CD4-positive, CD25-positive, alpha-beta regulatory T cell (primary cell): ENCODE data around the gene PTPRN2. TPM values are rescaled to one million over a fixed set of nuclear protein-coding genes. Genes with fewer than 3 reads are reported as not detected.
"Not testable (repeated sequence)": the region's sequence is repeated elsewhere in the genome, so short reads cannot be mapped to it uniquely, and the experiment has no call there.

Experiments
- ATAC-seq, 2 donors: fragments of 150-1000 bp; cut with Tn5 transposase; one replicate each; pipeline ENCODE4 v1.10.0; 2021; ENCODE audit warnings: low read depth in 2 of 2, moderate number of reproducible peaks in 2 of 2, moderate library complexity in 1 of 2
- DNase-seq, 3 donors: peaks; one replicate each; pipeline versions ENCODE4 v3.0.0 to v3.0.0-alpha.2; 2012 to 2022; ENCODE audit warnings: mixed read lengths in 1 of 3
- H3K27ac ChIP-seq: one replicate; pipeline ENCODE4 v1.7.0; 2013; ENCODE audit warnings: mild to moderate bottlenecking, low read length; ENCODE audit not compliant: insufficient read depth, poor library complexity, severe bottlenecking
- H3K27me3 ChIP-seq: one replicate; pipeline ENCODE4 v1.7.0; 2013; ENCODE audit warnings: low read length; ENCODE audit not compliant: control insufficient read depth, insufficient read depth
- H3K36me3 ChIP-seq: one replicate; pipeline ENCODE4 v1.7.0; 2013; ENCODE audit warnings: mild to moderate bottlenecking, low read length, moderate library complexity; ENCODE audit not compliant: control insufficient read depth, insufficient read depth
- H3K4me1 ChIP-seq: 2 replicates; pipeline ENCODE4 v1.7.0; 2013; ENCODE audit warnings: mild to moderate bottlenecking, low read length; ENCODE audit not compliant: insufficient read depth, control insufficient read depth, poor library complexity, severe bottlenecking
- H3K4me3 ChIP-seq: one replicate; pipeline ENCODE4 v1.7.0; 2013; ENCODE audit warnings: low read depth, mild to moderate bottlenecking, low read length, moderate library complexity
- H3K9me3 ChIP-seq, 2 experiments: 1 replicate in 1 of 2; 2 replicates in 1 of 2; pipeline ENCODE4 v1.7.0; 2013; ENCODE audit warnings: low read length in 2 of 2, mild to moderate bottlenecking in 1 of 2, moderate library complexity in 1 of 2; ENCODE audit not compliant: control insufficient read depth in 2 of 2
- H3K27ac Mint-ChIP-seq, 3 donors: one replicate each; pipeline ENCODE4 v1.8.0; 2020 to 2022; ENCODE audit warnings: mild to moderate bottlenecking in 3 of 3, mixed read lengths in 3 of 3, moderate library complexity in 2 of 3
- H3K27me3 Mint-ChIP-seq: one replicate; pipeline ENCODE4 v1.8.0; 2022; ENCODE audit warnings: mild to moderate bottlenecking, mixed read lengths
- H3K36me3 Mint-ChIP-seq: one replicate; pipeline ENCODE4 v1.8.0; 2020; ENCODE audit warnings: mixed read lengths
- H3K4me1 Mint-ChIP-seq, 4 donors: one replicate each; pipeline ENCODE4 v1.8.0; 2020 to 2022; ENCODE audit warnings: mixed read lengths in 4 of 4, mild to moderate bottlenecking in 1 of 4
- H3K4me3 Mint-ChIP-seq, 4 donors: one replicate each; pipeline ENCODE4 v1.8.0; 2020 to 2022; ENCODE audit warnings: mild to moderate bottlenecking in 4 of 4, mixed read lengths in 4 of 4, moderate library complexity in 3 of 4
- H3K9me3 Mint-ChIP-seq, 7 donors: one replicate each; pipeline ENCODE4 v1.8.0; 2020 to 2022; ENCODE audit warnings: mixed read lengths in 7 of 7, mild to moderate bottlenecking in 3 of 7, moderate library complexity in 2 of 7
- polyA plus RNA-seq, 4 donors: library from polyadenylated mRNA; unstranded; fragments of 300-500 nt; fragmentation: Illumina TruSeq; gene quantifications; one replicate each; pipeline ENCODE4 v1.2.3, GENCODE V29; 2021
- total RNA-seq: library from RNA; stranded (reverse); gene quantifications from one replicate; pipeline ENCODE4 v1.2.3, GENCODE V29; 2022

The PTPRN2 gene
- total and polyA plus RNA-seq, 5 donors from 2014 or later, result 1.6 to 4.7 (median 2.7) TPM

DNA sequence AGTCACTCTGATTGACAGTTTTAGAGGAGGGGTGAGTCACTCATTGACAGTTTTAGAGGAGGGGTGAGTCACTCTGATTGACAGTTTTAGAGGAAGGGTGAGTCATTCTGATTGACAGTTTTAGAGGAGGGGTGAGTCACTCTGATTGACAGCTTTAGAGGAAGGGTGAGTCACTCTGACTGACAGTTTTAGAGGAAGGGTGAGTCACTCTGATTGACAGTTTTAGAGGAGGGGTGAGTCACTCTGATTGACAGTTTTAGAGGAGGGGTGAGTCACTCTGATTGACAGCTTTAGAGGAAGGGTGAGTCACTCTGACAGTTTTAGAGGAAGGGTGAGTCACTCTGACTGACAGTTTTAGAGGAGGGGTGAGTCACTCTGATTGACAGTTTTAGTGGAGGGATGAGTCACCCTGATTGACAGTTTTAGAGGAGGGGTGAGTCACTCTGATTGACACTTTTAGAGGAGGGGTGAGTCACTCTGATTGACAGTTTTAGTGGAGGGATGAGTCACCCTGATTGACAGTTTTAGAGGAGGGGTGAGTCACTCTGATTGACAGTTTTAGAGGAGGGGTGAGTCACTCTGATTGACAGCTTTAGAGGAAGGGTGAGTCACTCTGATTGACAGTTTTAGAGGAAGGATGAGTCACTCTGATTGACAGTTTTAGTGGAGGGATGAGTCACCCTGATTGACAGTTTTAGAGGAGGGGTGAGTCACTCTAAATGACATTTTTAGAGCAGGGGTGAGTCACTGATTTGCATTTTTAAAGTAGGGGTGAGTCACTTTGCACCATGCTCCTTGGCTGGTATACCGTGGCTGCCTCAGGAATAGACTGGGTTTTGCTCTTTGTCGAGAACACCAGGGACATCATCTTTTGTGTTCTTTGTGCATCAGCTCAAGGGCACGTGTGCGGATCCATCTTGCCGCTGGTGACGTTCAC, 654.1 kb downstream of the PTPRN2 start:
- peaks cover 3 to 11% (median 7%) of the 10 kb centered on the region in 7 donors for H3K9me3 Mint-ChIP-seq
- not testable (repeated sequence) for H3K27me3 ChIP-seq, H3K4me3 ChIP-seq, DNase-seq, H3K27ac Mint-ChIP-seq, H3K4me1 ChIP-seq, H3K27me3 Mint-ChIP-seq, ATAC-seq, H3K36me3 Mint-ChIP-seq, H3K9me3 ChIP-seq, H3K36me3 ChIP-seq, H3K4me1 Mint-ChIP-seq, H3K4me3 Mint-ChIP-seq, H3K27ac ChIP-seq

DNA sequence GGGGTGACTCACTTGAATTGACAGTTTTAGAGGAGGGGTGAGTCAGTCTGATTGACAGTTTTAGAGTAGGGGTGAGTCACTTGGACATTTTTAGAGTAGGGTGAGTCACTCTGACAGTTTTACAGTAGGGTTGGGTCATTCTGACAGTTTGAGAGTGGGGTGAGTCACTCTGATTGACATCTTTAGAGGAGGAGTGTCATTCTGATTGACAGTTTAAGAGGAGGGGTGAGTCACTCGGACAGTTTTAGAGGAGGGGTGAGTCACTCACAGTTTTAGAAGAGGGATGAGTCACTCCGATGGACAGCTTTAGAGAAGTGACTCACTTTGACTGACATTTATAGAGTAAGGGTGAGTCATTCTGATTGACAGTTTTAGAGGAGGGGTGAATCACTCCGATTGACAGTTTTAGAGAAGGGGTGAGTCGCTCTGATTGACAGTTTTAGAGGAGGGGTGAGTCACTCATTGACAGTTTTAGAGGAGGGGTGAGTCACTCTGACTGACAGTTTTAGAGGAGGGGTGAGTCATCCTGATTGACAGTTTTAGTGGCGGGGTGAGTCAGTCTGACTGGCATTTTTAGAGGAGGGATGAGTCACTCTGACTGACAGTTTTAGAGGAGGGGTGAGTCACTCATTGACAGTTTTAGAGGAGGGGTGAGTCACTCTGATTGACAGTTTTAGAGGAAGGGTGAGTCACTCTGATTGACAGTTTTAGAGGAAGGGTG, 655.0 kb downstream of the PTPRN2 start:
- Mint-ChIP-seq H3K27me3 (no peaks in the 10 kb centered on the region), H3K36me3 (no peaks in the 10 kb centered on the region), H3K9me3 (peaks cover 3 to 11% (median 7%) of the 10 kb centered on the region in 7 donors), H3K27ac (peak overlapping the region in 1 of 3 donors; percentile 28), H3K4me1 (no peaks in the 10 kb centered on the region), H3K4me3 (no peak overlapping the region)
- Histone ChIP-seq H3K27ac (no peak overlapping the region), H3K4me1 (no peaks in the 10 kb centered on the region), H3K36me3 (no peaks in the 10 kb centered on the region), H3K27me3 (no peaks in the 10 kb centered on the region), H3K4me3 (no peak overlapping the region), H3K9me3 (peaks cover 2 to 8% of the 10 kb centered on the region in 2 experiments)
- ATAC-seq (peak; percentile 31 to 37), DNase-seq (no peak)

DNA sequence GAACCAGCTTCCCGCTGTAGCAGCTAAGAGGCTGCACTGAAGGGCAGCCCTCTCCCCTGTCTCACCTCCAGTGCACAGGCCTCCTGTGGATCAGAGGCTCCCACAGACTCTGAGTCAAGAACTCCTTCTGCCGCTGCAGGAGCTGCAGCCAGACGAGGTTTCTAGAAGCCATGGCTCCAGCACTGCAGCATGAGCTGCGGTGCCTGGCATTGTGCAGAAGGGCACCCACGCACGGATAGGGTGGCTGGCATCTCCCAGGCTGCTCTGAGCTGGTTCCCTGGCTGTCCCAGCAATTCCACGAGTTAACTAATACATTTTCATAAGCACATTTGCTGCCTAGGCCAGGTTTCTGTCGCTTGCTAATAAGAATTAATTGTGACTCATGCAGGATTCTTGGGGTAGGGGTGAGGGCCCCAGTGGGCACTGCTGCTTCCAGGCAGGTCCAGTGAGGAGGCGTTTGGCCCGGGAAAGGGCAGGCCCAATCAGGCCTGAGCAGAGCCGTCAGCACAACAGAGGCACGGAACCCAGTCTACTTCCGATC, 656.6 kb downstream of the PTPRN2 start:
- no peaks in the 10 kb centered on the region for H3K27me3 ChIP-seq
- H3K27me3 Mint-ChIP-seq, result no peaks in the 10 kb centered on the region
- no peak for ATAC-seq
- peak overlapping the region in 1 of 4 donors; percentile 27 for H3K4me3 Mint-ChIP-seq
- H3K27ac ChIP-seq, result no peak overlapping the region
- no peaks in the 10 kb centered on the region for H3K4me1 ChIP-seq
- H3K36me3 ChIP-seq, result no peaks in the 10 kb centered on the region
- H3K9me3 ChIP-seq, result peaks cover 2 to 8% of the 10 kb centered on the region in 2 experiments
- no peaks in the 10 kb centered on the region for H3K36me3 Mint-ChIP-seq
- no peak for DNase-seq
- peaks cover 3 to 10% (median 7%) of the 10 kb centered on the region in 7 donors for H3K9me3 Mint-ChIP-seq
- no peak overlapping the region for H3K27ac Mint-ChIP-seq
- H3K4me1 Mint-ChIP-seq, result peaks cover 0 to 8% (median 3%) of the 10 kb centered on the region in 4 donors
- H3K4me3 ChIP-seq, result no peak overlapping the region

DNA sequence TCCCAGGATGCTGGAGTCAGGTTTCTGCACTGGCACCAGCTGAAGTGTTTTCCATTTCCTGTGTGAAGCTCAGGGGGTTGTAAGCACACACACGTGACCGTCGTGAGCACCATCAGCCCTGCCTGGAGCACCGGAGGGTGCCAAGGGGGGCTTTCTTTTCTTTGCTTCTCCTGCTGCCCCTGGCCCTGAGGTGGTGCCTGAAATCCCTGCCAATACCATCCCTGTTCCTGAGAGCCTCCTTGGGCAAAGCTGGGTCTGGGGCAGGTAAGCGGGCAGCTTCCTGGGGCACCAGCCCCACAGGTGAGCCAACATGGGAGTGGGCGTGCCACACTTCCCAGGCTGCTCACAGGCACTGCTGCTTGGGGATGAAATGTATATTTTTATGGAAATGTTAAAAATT, 657.2 kb downstream of the PTPRN2 start:
- DNase-seq (no peak), ATAC-seq (no peak)
- Histone ChIP-seq H3K36me3 (no peaks in the 10 kb centered on the region), H3K27ac (no peak overlapping the region), H3K4me1 (no peaks in the 10 kb centered on the region), H3K27me3 (no peaks in the 10 kb centered on the region), H3K4me3 (no peak overlapping the region), H3K9me3 (peaks cover 2 to 8% of the 10 kb centered on the region in 2 experiments)
- H3K36me3 Mint-ChIP-seq, result no peaks in the 10 kb centered on the region
- H3K9me3 Mint-ChIP-seq, result peaks cover 3 to 10% (median 6%) of the 10 kb centered on the region in 7 donors
- no peak overlapping the region for H3K4me3 Mint-ChIP-seq
- H3K27me3 Mint-ChIP-seq, result no peaks in the 10 kb centered on the region
- H3K27ac Mint-ChIP-seq, result no peak overlapping the region
- H3K4me1 Mint-ChIP-seq, result peaks cover 0 to 12% (median 4%) of the 10 kb centered on the region in 4 donors

DNA sequence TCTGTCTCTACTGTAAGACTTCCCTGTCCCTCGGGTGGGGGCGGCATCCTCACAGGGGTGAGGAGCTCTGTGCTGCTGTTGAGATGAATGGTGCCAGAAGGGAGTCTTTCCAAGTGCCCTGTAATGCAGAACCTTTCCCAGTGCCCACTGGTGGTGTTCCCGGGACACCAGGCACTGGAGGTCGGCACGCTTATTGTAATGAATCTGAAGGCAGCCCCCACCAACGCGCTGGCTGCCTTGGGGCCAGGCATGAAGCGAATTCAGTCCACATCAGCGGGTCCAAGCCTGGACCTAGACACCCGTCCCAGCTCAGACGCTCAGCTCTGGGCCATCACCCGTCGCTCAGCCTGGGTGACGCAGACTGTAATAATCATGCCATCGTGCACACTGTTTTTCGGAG, 658.0 kb downstream of the PTPRN2 start:
- H3K4me1 Mint-ChIP-seq, result peaks cover 0 to 12% (median 4%) of the 10 kb centered on the region in 4 donors
- H3K27ac ChIP-seq, result no peak overlapping the region
- no peaks in the 10 kb centered on the region for H3K36me3 Mint-ChIP-seq
- no peaks in the 10 kb centered on the region for H3K4me1 ChIP-seq
- H3K27ac Mint-ChIP-seq, result no peak overlapping the region
- H3K9me3 ChIP-seq, result peaks cover 2 to 8% of the 10 kb centered on the region in 2 experiments
- ATAC-seq (no peak), DNase-seq (no peak)
- no peaks in the 10 kb centered on the region for H3K27me3 ChIP-seq
- no peaks in the 10 kb centered on the region for H3K36me3 ChIP-seq
- H3K4me3 Mint-ChIP-seq, result no peak overlapping the region
- H3K4me3 ChIP-seq, result no peak overlapping the region
- peaks cover 3 to 10% (median 6%) of the 10 kb centered on the region in 7 donors for H3K9me3 Mint-ChIP-seq
- H3K27me3 Mint-ChIP-seq, result no peaks in the 10 kb centered on the region

DNA sequence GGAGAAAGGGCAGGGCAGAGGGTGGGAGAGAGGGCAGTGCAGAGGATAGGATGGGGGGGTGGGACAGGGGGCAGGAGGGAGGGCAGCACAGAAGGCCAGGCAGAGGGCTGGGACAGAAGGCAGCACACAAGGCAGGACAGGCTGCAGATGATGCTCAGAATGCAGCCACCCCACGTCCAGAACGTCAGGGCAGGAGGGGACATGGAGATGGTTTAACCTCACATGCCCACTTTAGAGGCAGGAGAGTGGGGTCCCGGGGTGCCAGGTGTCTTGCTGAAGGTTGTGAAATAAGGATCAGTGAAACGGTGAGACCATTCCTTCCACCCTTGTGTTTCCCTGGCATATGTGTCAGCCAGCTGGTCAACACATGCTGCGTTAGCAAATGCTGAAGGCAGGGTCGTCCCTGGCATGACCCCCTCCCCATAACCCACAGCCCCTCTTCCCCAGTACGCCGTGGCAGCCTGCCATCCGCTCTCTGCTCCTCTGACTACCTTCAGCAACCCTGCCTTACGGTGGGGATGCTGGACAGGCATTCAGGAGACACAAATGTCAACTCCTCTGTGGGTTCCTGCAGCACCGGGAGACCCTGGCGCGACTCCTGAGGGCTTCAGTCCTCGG, 658.7 kb downstream of the PTPRN2 start:
- no peaks in the 10 kb centered on the region for H3K27me3 ChIP-seq
- no peaks in the 10 kb centered on the region for H3K36me3 ChIP-seq
- Mint-ChIP-seq H3K27me3 (no peaks in the 10 kb centered on the region), H3K36me3 (no peaks in the 10 kb centered on the region), H3K27ac (no peak overlapping the region), H3K4me1 (peaks cover 0 to 12% (median 4%) of the 10 kb centered on the region in 4 donors), H3K9me3 (peaks cover 3 to 10% (median 5%) of the 10 kb centered on the region in 7 donors), H3K4me3 (no peak overlapping the region)
- H3K9me3 ChIP-seq, result peaks cover 0 to 2% of the 10 kb centered on the region in 2 experiments
- no peaks in the 10 kb centered on the region for H3K4me1 ChIP-seq
- H3K4me3 ChIP-seq, result no peak overlapping the region
- ATAC-seq (no peak), DNase-seq (no peak)
- no peak overlapping the region for H3K27ac ChIP-seq

DNA sequence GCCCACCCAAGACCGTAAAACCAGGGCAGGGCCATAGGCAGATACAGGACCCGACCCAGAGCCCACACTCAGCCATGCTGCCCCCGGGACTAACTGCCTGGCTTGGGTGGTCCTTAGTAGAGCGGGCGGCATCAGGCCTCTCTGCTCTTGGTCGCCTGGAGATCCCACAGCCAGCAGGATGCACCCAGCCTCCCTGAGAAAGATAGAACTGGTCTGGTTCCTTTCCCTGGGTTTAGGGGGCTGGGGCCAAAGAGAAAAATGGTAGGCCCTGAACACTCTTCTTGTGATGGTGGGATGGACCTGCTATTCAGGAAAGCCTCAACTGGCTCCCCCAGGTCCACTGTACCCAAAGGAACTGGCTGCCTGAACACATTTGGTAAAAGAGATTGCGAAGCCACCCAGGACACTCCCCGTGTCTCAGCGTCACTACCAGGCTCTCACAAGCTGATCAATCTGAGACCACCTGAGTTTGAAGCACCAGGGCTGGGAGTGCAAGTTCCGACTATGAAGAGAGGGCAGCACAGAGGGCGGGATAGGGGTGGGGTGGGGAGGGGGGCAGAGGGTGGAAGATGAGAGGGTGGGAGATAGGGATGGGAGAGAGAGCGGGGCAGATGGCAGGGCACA, 659.3 kb downstream of the PTPRN2 start:
- Mint-ChIP-seq H3K36me3 (no peaks in the 10 kb centered on the region), H3K4me3 (no peak overlapping the region), H3K27ac (peak overlapping the region in 1 of 3 donors; percentile 10), H3K9me3 (peaks cover 3 to 10% (median 5%) of the 10 kb centered on the region in 7 donors), H3K4me1 (peaks cover 0 to 12% (median 4%) of the 10 kb centered on the region in 4 donors), H3K27me3 (no peaks in the 10 kb centered on the region)
- H3K36me3 ChIP-seq, result no peaks in the 10 kb centered on the region
- ATAC-seq (no peak), DNase-seq (no peak)
- no peaks in the 10 kb centered on the region for H3K4me1 ChIP-seq
- H3K4me3 ChIP-seq, result no peak overlapping the region
- no peaks in the 10 kb centered on the region for H3K27me3 ChIP-seq
- no peaks in the 10 kb centered on the region for H3K9me3 ChIP-seq
- H3K27ac ChIP-seq, result no peak overlapping the region
